Trophoblast cell (in vitro differentiated cells and primary cell): ENCODE results near the gene REXO1.
A peak's percentile ranks its signal among the peaks of the same experiment; 100 is the strongest.
"Not testable (repeated sequence)": the region's sequence is repeated elsewhere in the genome, so short reads cannot be mapped to it uniquely, and the experiment has no call there.

Experiments used
- DNase-seq, 2 donors: peaks; one replicate each; pipeline ENCODE4 v3.0.0-alpha.2; 2016
- H2AFZ ChIP-seq: 2 replicates; pipeline ENCODE4 v1.6.1; 2013; ENCODE audit warnings: low read length, moderate library complexity, mild to moderate bottlenecking; ENCODE audit not compliant: insufficient read depth, poor library complexity
- H2AK5ac ChIP-seq: 2 replicates; pipeline ENCODE4 v1.6.1; 2013; ENCODE audit warnings: mild to moderate bottlenecking, low read length
- H2BK120ac ChIP-seq: 2 replicates; pipeline ENCODE4 v1.6.1; 2013; ENCODE audit warnings: low read length, mild to moderate bottlenecking, moderate library complexity; ENCODE audit not compliant: insufficient read depth, poor library complexity
- H2BK12ac ChIP-seq: 2 replicates; pipeline ENCODE4 v1.6.1; 2013; ENCODE audit warnings: mild to moderate bottlenecking, low read length, moderate library complexity
- H2BK5ac ChIP-seq: 2 replicates; pipeline ENCODE4 v1.6.1; 2013; ENCODE audit warnings: low read length, low read depth, moderate library complexity, mild to moderate bottlenecking; ENCODE audit not compliant: poor library complexity
- H3K14ac ChIP-seq: 2 replicates; pipeline ENCODE4 v1.6.1; 2013; ENCODE audit warnings: mild to moderate bottlenecking, low read length
- H3K18ac ChIP-seq: 2 replicates; pipeline ENCODE4 v1.6.1; 2013; ENCODE audit warnings: mild to moderate bottlenecking, low read length
- H3K23ac ChIP-seq: 2 replicates; pipeline ENCODE4 v1.6.1; 2013; ENCODE audit warnings: low read length
- H3K27ac ChIP-seq: 2 replicates; pipeline ENCODE4 v1.5.1; 2013; ENCODE audit warnings: low read depth, mild to moderate bottlenecking, inconsistent platforms, low read length, moderate library complexity
- H3K27me3 ChIP-seq: 2 replicates; pipeline ENCODE4 v1.6.1; 2013; ENCODE audit warnings: inconsistent platforms, mild to moderate bottlenecking, low read length, moderate library complexity; ENCODE audit not compliant: insufficient read depth
- H3K36me3 ChIP-seq, 2 experiments: 1 replicate in 1 of 2; 2 replicates in 1 of 2; pipeline ENCODE4 v1.6.1; 2013; ENCODE audit warnings: low read length in 2 of 2, mild to moderate bottlenecking in 2 of 2, moderate library complexity in 1 of 2; ENCODE audit not compliant: insufficient read depth in 2 of 2, control insufficient read depth in 1 of 2
- H3K4ac ChIP-seq: 2 replicates; pipeline ENCODE4 v1.6.1; 2013; ENCODE audit warnings: low read depth, mild to moderate bottlenecking, low read length, moderate library complexity
- H3K4me1 ChIP-seq, 2 experiments: 1 replicate in 1 of 2; 2 replicates in 1 of 2; pipeline ENCODE4 v1.6.1; 2013; ENCODE audit warnings: low read length in 2 of 2, mild to moderate bottlenecking in 2 of 2, moderate library complexity in 1 of 2; ENCODE audit not compliant: insufficient read depth in 2 of 2, control insufficient read depth in 1 of 2
- H3K4me2 ChIP-seq: 2 replicates; pipeline ENCODE4 v1.6.1; 2013; ENCODE audit warnings: inconsistent platforms, mild to moderate bottlenecking, low read length, moderate library complexity
- H3K4me3 ChIP-seq: 2 replicates; pipeline ENCODE4 v1.5.1; 2013; ENCODE audit warnings: mild to moderate bottlenecking, low read depth, low read length, inconsistent platforms
- H3K79me1 ChIP-seq: one replicate; pipeline ENCODE4 v1.6.1; 2013; ENCODE audit warnings: low read length
- H3K79me2 ChIP-seq: 2 replicates; pipeline ENCODE4 v1.6.1; 2013; ENCODE audit warnings: low read length, mild to moderate bottlenecking; ENCODE audit not compliant: control insufficient read depth, insufficient read depth, poor library complexity
- H3K9ac ChIP-seq: 2 replicates; pipeline ENCODE4 v1.6.1; 2013; ENCODE audit warnings: mild to moderate bottlenecking, low read length
- H3K9me3 ChIP-seq: 2 replicates; pipeline ENCODE4 v1.6.1; 2013; ENCODE audit warnings: low read depth, mild to moderate bottlenecking, control low read depth, inconsistent platforms, low read length; ENCODE audit not compliant: insufficient read depth
- H4K12ac ChIP-seq: 2 replicates; pipeline ENCODE4 v1.6.1; 2013; ENCODE audit warnings: low read depth, mild to moderate bottlenecking, low read length, moderate library complexity
- H4K8ac ChIP-seq: 2 replicates; pipeline ENCODE4 v1.6.1; 2013; ENCODE audit warnings: low read depth, mild to moderate bottlenecking, low read length, moderate library complexity
- H4K91ac ChIP-seq: one replicate; pipeline ENCODE4 v1.6.1; 2013; ENCODE audit warnings: low read depth, mild to moderate bottlenecking, low read length, moderate library complexity
- WGBS: extraction: QIAGEN DNeasy Blood & Tissue Kit; methylation state at CpG from one replicate; pipeline ENCODE4 v1.1.7; 2013; ENCODE audit warnings: missing lambda C conversion rate; ENCODE audit not compliant: insufficient read length, insufficient coverage; ENCODE audit errors: extremely low coverage; 5-methylcytosine and 5-hydroxymethylcytosine counted together

Gene REXO1

DNA sequence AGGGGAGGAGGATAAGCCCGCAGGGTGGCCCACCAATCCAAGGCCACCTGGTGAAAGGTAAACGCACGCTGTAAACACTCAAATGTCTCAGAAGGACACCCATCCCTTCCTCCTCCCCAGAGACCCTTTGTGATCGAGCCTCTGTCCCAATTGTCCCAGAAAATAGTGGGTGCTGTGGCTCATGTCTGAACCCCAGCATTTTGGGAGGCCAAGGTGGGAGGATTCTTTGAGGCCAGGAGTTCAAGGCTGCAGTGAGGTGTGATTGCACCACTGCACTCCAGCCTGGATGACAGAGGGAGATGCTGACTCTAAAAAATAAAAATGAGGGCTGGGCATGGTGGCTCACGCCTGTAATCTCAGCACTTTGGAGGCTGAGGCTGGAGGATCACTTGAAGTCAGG is 40.1 kb upstream of the REXO1 start:
- peaks cover 0 to under 1% of the 10 kb centered on the region in 2 experiments for H3K36me3 ChIP-seq
- H2AFZ ChIP-seq, result no peak overlapping the region
- H2BK5ac ChIP-seq, result peak overlapping the region; percentile 29
- no peak overlapping the region for H3K18ac ChIP-seq
- H3K9me3 ChIP-seq, result peaks cover 4% of the 10 kb centered on the region
- H3K79me1 ChIP-seq, result peaks cover 12% of the 10 kb centered on the region
- no peak overlapping the region for H3K23ac ChIP-seq
- H2BK12ac ChIP-seq, result peak overlapping the region; percentile 9
- no CpG with 5 or more reads among the region's 5 CpGs for WGBS
- H2BK120ac ChIP-seq, result no peak overlapping the region
- no peak overlapping the region for H2AK5ac ChIP-seq
- H3K79me2 ChIP-seq, result peaks cover 17% of the 10 kb centered on the region
- no peak for DNase-seq
- H3K9ac ChIP-seq, result no peak overlapping the region
- no peak overlapping the region for H3K14ac ChIP-seq
- peak overlapping the region; percentile 46 for H4K91ac ChIP-seq
- no peak overlapping the region for H3K4me3 ChIP-seq
- H3K4ac ChIP-seq, result no peak overlapping the region
- H4K12ac ChIP-seq, result no peak overlapping the region
- no peak overlapping the region for H3K4me2 ChIP-seq
- no peak overlapping the region for H3K27ac ChIP-seq
- H3K4me1 ChIP-seq, result peaks cover 17 to 22% of the 10 kb centered on the region in 2 experiments
- no peak overlapping the region for H4K8ac ChIP-seq
- H3K27me3 ChIP-seq, result no peaks in the 10 kb centered on the region

DNA sequence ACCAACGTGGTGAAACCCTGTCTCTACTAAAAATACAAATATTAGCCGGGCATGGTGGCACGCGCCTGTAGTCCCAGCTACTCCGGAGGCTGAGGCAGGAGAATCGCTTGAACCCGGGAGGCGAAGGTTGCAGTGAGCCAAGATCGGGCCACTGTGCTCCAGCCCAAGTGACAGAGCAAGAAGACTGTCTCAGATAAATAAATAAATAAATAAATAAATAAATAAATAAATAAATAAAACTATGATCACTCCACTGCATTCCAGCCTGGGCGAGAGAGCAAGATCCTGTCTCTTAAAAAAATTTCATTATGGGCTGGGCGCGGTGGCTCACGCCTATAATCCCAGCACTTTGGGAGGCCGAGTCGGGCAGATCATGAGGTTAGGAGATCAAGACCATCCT is 38.1 kb upstream of the REXO1 start:
- H3K4me2 ChIP-seq, H4K91ac ChIP-seq, H3K14ac ChIP-seq, H3K23ac ChIP-seq, H2BK5ac ChIP-seq, H2BK12ac ChIP-seq, H3K4me3 ChIP-seq, H2AFZ ChIP-seq, H3K9ac ChIP-seq, H4K12ac ChIP-seq, H3K9me3 ChIP-seq, H2AK5ac ChIP-seq, H3K18ac ChIP-seq, H3K27me3 ChIP-seq, H2BK120ac ChIP-seq, H4K8ac ChIP-seq, H3K36me3 ChIP-seq, DNase-seq, H3K4ac ChIP-seq, H3K27ac ChIP-seq: not testable (repeated sequence)
- H3K79me1 ChIP-seq, result peaks cover 12% of the 10 kb centered on the region
- no CpG with 5 or more reads among the region's 15 CpGs for WGBS
- H3K4me1 ChIP-seq, result peaks cover 29 to 38% of the 10 kb centered on the region in 2 experiments
- peaks cover 31% of the 10 kb centered on the region for H3K79me2 ChIP-seq

DNA sequence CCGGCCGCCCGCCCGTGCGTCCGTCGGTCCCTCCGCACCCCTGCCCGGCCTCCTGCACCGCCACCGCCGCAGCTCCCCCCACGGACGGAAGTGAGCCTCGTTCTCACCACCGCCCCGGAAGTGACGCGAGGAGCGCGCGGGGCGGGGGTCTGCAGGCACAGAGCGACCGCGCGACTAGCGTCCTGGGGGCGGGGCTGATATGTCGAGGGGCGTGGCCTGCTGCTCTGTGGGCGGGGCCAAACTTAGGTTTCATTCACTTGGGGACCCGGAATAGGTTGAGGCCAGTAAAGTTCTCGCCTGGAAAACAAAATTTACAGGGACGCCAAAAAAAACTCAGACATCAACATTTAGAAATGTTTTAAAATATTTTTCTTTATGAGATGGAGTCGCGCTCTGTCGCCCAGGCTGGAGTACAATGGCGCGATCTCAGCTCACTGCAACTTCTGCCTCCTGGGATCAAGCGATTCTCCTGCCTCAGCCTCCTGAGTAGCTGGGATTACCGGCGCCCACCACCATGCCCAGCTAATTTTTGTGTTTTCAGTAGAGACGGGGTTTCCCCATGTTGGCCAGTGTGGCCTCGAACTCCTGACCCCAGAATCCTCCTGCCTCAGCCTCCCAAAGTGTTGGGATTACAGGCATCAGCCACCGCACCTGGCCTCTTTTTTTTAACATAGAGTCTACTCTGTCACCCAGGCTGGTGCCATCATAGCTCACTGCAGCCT is 37.3 kb upstream of the REXO1 start, which contains the start of gene ABHD17A:
Gene ABHD17A (minus strand): TSS at position 99 of the 722 bp plus-strand sequence. CDS start 3,930 bp downstream, outside the sequence.
- H3K9me3 ChIP-seq, H2BK12ac ChIP-seq, H4K12ac ChIP-seq, H3K27me3 ChIP-seq: not testable (repeated sequence)
- Histone ChIP-seq H3K18ac (peak within 1 kb of the TSS; percentile 28), H2BK120ac (peak within 1 kb of the TSS; percentile 8), H3K4me1 (peaks cover 29 to 38% of the 10 kb centered on the region in 2 experiments), H3K14ac (peak within 1 kb of the TSS; percentile 60), H4K91ac (peak within 1 kb of the TSS; percentile 72), H3K79me1 (peaks cover 12% of the 10 kb centered on the region), H3K4me3 (peak within 1 kb of the TSS; percentile 96), H3K36me3 (peaks cover 11 to 12% of the 10 kb centered on the region in 2 experiments), H4K8ac (peak within 1 kb of the TSS; percentile 20), H3K79me2 (peaks cover 31% of the 10 kb centered on the region), H2BK5ac (peak within 1 kb of the TSS; percentile 1), H3K23ac (peak within 1 kb of the TSS; percentile 80), H3K9ac (peak within 1 kb of the TSS; percentile 93), H3K4ac (peak within 1 kb of the TSS; percentile 49), H2AFZ (peak within 1 kb of the TSS; percentile 15), H2AK5ac (peak within 1 kb of the TSS; percentile 67), H3K27ac (peak within 1 kb of the TSS; percentile 13), H3K4me2 (peak within 1 kb of the TSS; percentile 99)
- WGBS, result no CpG with 5 or more reads among the region's 46 CpGs
- DNase-seq, result peak; percentile 94 to 95

DNA sequence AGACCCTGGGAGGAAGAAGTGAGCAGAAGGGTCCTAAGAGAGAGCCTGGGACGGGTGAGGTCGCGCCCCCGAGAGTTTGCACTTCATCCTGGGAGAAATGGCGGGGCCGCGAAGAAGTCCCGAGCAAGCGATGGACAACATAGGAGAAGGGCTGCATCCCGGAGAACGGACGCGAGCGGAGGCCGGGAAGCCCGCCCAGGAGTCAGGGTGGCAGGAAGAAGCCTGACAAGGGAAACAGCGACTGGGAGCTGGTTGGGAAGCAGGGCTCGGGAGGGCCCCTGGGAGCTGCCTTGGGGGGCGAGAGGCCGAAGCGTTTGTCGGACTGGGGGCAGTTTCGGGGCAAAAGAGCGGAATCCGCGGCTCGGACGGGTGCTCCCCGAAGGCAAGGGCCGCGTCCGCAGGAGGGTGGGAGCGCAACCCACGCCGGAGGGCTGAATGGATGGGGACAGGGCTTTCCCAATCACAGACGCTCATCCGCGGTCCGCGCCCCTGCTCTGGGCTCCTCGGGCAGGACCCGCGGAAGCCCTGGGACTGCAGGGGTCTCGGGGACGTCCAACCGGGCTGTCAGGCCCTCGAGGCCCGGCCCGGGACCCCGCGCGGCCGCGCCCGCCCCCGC is 36.5 kb upstream of the REXO1 start:
- no CpG with 5 or more reads among the region's 56 CpGs for WGBS

More for the DNA sequence above, 36.5 kb upstream of the REXO1 start:
- Histone ChIP-seq H3K4me3 (peak overlapping the region; percentile 96), H3K4ac (peak overlapping the region; percentile 49), H2BK12ac (no peak overlapping the region), H3K9ac (peak overlapping the region; percentile 93), H3K18ac (peak overlapping the region; percentile 28), H3K36me3 (peaks cover 17 to 19% of the 10 kb centered on the region in 2 experiments), H3K27ac (peak overlapping the region; percentile 13), H4K8ac (peak overlapping the region; percentile 20), H3K79me2 (peaks cover 31% of the 10 kb centered on the region), H2BK120ac (peak overlapping the region; percentile 8), H4K91ac (peak overlapping the region; percentile 72), H3K79me1 (peaks cover 12% of the 10 kb centered on the region), H4K12ac (no peak overlapping the region), H3K23ac (no peak overlapping the region), H2AK5ac (peak overlapping the region; percentile 67), H3K14ac (peak overlapping the region; percentile 60), H3K4me2 (peak overlapping the region; percentile 99), H2AFZ (no peak overlapping the region), H3K27me3 (no peaks in the 10 kb centered on the region), H3K4me1 (peaks cover 29 to 38% of the 10 kb centered on the region in 2 experiments), H2BK5ac (peak overlapping the region; percentile 1), H3K9me3 (peaks cover 4% of the 10 kb centered on the region)
- DNase-seq, result no peak
